Liver (tissue), 3 donors: ENCODE measurements around the gene ACLY.

Experiments used
- EGR1 ChIP-seq, 2 donors: IDR thresholded peaks; 2 replicates each; pipeline ENCODE4 v1.6.1; 2016 to 2018; ENCODE audit warnings: antibody characterized with exemption in 2 of 2, low read depth in 2 of 2
- GABPA ChIP-seq, 2 donors: IDR thresholded peaks in 1 of 2; conservative IDR thresholded peaks in 1 of 2; 2 replicates each; pipeline ENCODE4 v1.6.1; 2016; ENCODE audit warnings: antibody characterized with exemption in 2 of 2, mild to moderate bottlenecking in 1 of 2, moderate library complexity in 1 of 2
- HNF4G ChIP-seq: IDR thresholded peaks from 2 replicates; pipeline ENCODE4 v1.6.1; 2016; ENCODE audit warnings: antibody characterized with exemption
- NR2F2 ChIP-seq: IDR thresholded peaks from 2 replicates; pipeline ENCODE4 v1.6.1; 2016; ENCODE audit warnings: antibody characterized with exemption
- RAD21 ChIP-seq, 2 donors: IDR thresholded peaks; 2 replicates each; pipeline ENCODE4 v1.6.1; 2016; ENCODE audit warnings: antibody characterized with exemption in 2 of 2, mild to moderate bottlenecking in 2 of 2
- SP1 ChIP-seq: IDR thresholded peaks from 2 replicates; pipeline ENCODE4 v1.6.1; 2018; ENCODE audit warnings: antibody characterized with exemption, mild to moderate bottlenecking
- TAF1 ChIP-seq: conservative IDR thresholded peaks from 2 replicates; pipeline ENCODE4 v1.6.1; 2016; ENCODE audit warnings: antibody characterized with exemption, mild to moderate bottlenecking
- TF ChIP-seq, protein P1 (sequence below): fragments of 150-350 bp; IDR thresholded peaks from 2 replicates; pipeline ENCODE4 v1.5.1; 2017; ENCODE audit warnings: improper control_type of control experiment, low read depth, low read length; ENCODE audit not compliant: missing input control
- TF ChIP-seq, protein P2 (sequence below): IDR thresholded peaks from 2 replicates; pipeline ENCODE4 v1.6.1; 2016; ENCODE audit warnings: antibody characterized with exemption
- TF ChIP-seq, protein P3 (sequence below): IDR thresholded peaks from 2 replicates; pipeline ENCODE4 v1.6.1; 2016; ENCODE audit warnings: antibody characterized with exemption
- TF ChIP-seq, protein P4 (sequence below): IDR thresholded peaks from 2 replicates; pipeline ENCODE4 v1.6.1; 2016; ENCODE audit warnings: antibody characterized with exemption, mild to moderate bottlenecking
- TF ChIP-seq, protein P5 (sequence below): IDR thresholded peaks from 2 replicates; pipeline ENCODE4 v1.6.1; 2016; ENCODE audit warnings: antibody characterized with exemption
- donor health status: healthy.
- donor health status: healthy.

DNA sequence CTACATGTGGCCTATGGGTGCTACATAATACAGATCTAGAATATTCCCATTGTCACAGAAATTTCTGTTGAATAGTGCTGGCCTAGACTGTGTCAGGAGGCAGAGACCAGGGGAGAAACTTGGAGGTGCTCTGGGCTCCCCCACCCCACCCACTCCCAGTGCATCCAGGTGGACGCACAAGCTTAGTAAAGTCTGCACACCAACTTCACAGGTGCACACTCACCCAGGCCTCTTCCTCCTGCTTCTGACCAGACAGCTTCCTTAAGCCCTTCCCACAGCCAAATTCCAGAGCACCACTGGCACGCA lies 40.2 kb upstream of the ACLY start:
- TF ChIP-seq, protein P1, sequence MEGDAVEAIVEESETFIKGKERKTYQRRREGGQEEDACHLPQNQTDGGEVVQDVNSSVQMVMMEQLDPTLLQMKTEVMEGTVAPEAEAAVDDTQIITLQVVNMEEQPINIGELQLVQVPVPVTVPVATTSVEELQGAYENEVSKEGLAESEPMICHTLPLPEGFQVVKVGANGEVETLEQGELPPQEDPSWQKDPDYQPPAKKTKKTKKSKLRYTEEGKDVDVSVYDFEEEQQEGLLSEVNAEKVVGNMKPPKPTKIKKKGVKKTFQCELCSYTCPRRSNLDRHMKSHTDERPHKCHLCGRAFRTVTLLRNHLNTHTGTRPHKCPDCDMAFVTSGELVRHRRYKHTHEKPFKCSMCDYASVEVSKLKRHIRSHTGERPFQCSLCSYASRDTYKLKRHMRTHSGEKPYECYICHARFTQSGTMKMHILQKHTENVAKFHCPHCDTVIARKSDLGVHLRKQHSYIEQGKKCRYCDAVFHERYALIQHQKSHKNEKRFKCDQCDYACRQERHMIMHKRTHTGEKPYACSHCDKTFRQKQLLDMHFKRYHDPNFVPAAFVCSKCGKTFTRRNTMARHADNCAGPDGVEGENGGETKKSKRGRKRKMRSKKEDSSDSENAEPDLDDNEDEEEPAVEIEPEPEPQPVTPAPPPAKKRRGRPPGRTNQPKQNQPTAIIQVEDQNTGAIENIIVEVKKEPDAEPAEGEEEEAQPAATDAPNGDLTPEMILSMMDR = no peak
- TF ChIP-seq RAD21 (IDR thresholded peaks at IDR 0.05) (no peak), GABPA (IDR thresholded peaks at IDR 0.05 in 1 of 2, conservative IDR thresholded peaks at IDR 0.05 in 1 of 2) (no peak), TAF1 (no peak), SP1 (no peak), EGR1 (IDR thresholded peaks at IDR 0.05; ENCODE audit: low read depth in 2 of 2) (no peak), HNF4G (no peak), NR2F2 (no peak)
- TF ChIP-seq, protein P2, sequence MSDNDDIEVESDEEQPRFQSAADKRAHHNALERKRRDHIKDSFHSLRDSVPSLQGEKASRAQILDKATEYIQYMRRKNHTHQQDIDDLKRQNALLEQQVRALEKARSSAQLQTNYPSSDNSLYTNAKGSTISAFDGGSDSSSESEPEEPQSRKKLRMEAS = no peak
- TF ChIP-seq, protein P3, sequence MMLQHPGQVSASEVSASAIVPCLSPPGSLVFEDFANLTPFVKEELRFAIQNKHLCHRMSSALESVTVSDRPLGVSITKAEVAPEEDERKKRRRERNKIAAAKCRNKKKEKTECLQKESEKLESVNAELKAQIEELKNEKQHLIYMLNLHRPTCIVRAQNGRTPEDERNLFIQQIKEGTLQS = no peak
- TF ChIP-seq, protein P4, sequence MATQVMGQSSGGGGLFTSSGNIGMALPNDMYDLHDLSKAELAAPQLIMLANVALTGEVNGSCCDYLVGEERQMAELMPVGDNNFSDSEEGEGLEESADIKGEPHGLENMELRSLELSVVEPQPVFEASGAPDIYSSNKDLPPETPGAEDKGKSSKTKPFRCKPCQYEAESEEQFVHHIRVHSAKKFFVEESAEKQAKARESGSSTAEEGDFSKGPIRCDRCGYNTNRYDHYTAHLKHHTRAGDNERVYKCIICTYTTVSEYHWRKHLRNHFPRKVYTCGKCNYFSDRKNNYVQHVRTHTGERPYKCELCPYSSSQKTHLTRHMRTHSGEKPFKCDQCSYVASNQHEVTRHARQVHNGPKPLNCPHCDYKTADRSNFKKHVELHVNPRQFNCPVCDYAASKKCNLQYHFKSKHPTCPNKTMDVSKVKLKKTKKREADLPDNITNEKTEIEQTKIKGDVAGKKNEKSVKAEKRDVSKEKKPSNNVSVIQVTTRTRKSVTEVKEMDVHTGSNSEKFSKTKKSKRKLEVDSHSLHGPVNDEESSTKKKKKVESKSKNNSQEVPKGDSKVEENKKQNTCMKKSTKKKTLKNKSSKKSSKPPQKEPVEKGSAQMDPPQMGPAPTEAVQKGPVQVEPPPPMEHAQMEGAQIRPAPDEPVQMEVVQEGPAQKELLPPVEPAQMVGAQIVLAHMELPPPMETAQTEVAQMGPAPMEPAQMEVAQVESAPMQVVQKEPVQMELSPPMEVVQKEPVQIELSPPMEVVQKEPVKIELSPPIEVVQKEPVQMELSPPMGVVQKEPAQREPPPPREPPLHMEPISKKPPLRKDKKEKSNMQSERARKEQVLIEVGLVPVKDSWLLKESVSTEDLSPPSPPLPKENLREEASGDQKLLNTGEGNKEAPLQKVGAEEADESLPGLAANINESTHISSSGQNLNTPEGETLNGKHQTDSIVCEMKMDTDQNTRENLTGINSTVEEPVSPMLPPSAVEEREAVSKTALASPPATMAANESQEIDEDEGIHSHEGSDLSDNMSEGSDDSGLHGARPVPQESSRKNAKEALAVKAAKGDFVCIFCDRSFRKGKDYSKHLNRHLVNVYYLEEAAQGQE = no peak
- TF ChIP-seq, protein P5, sequence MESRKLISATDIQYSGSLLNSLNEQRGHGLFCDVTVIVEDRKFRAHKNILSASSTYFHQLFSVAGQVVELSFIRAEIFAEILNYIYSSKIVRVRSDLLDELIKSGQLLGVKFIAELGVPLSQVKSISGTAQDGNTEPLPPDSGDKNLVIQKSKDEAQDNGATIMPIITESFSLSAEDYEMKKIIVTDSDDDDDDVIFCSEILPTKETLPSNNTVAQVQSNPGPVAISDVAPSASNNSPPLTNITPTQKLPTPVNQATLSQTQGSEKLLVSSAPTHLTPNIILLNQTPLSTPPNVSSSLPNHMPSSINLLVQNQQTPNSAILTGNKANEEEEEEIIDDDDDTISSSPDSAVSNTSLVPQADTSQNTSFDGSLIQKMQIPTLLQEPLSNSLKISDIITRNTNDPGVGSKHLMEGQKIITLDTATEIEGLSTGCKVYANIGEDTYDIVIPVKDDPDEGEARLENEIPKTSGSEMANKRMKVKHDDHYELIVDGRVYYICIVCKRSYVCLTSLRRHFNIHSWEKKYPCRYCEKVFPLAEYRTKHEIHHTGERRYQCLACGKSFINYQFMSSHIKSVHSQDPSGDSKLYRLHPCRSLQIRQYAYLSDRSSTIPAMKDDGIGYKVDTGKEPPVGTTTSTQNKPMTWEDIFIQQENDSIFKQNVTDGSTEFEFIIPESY = no peak
